DND-41 (cell line): Measurements from ENCODE around the gene MBOAT7.
"Not testable (repeated sequence)": the region's sequence is repeated elsewhere in the genome, so short reads cannot be mapped to it uniquely, and the experiment has no call there.

Experiments used
- ATAC-seq: fragments of 200-7000 bp; cut with Tn5 transposase; 3 replicates; pipeline ENCODE4 v1.9.1; 2021; ENCODE audit warnings: low read depth; ENCODE audit not compliant: insufficient read depth
- DNase-seq: peaks from one replicate; pipeline ENCODE4 v3.0.0-alpha.2; 2020
- H2AFZ ChIP-seq: 2 replicates; pipeline ENCODE4 v1.6.0; 2012; ENCODE audit warnings: low read depth, low read length
- H3K27ac ChIP-seq: 2 replicates; pipeline ENCODE4 v1.5.1; 2012; ENCODE audit warnings: low read length, inconsistent platforms
- H3K27me3 ChIP-seq: fragments of 200-600 bp; sonication (generic); 2 replicates; pipeline ENCODE4 v1.6.0; 2012; ENCODE audit warnings: low read length, mild to moderate bottlenecking, inconsistent platforms; ENCODE audit not compliant: insufficient read depth, poor library complexity
- H3K36me3 ChIP-seq: 2 replicates; pipeline ENCODE4 v1.5.1; 2012; ENCODE audit warnings: low read length, inconsistent platforms; ENCODE audit not compliant: insufficient read depth
- H3K4me1 ChIP-seq: 2 replicates; pipeline ENCODE4 v1.5.1; 2012; ENCODE audit warnings: mild to moderate bottlenecking, low read length; ENCODE audit not compliant: insufficient read depth
- H3K4me2 ChIP-seq: 2 replicates; pipeline ENCODE4 v1.6.0; 2012; ENCODE audit warnings: mild to moderate bottlenecking, moderate library complexity, low read length, inconsistent platforms; ENCODE audit not compliant: insufficient read depth
- H3K4me3 ChIP-seq, 2 experiments: fragments of 200-600 bp in 1 of 2; shearing (Covaris generic) in 1 of 2; 2 replicates each; pipeline ENCODE4 v1.5.1; 2012 to 2016; ENCODE audit warnings: inconsistent platforms in 2 of 2, low read length in 2 of 2, mild to moderate bottlenecking in 2 of 2, low read depth in 1 of 2, moderate library complexity in 1 of 2
- H3K79me2 ChIP-seq: 2 replicates; pipeline ENCODE4 v1.6.0; 2012; ENCODE audit warnings: low read length, inconsistent platforms; ENCODE audit not compliant: insufficient read depth
- H3K9ac ChIP-seq: 2 replicates; pipeline ENCODE4 v1.6.0; 2012; ENCODE audit warnings: low read depth, mild to moderate bottlenecking, inconsistent platforms, low read length, moderate library complexity
- H3K9me3 ChIP-seq: 2 replicates; pipeline ENCODE4 v1.5.1; 2012; ENCODE audit warnings: low read length, moderate library complexity, mild to moderate bottlenecking, inconsistent platforms; ENCODE audit not compliant: insufficient read depth, severe bottlenecking
- H4K20me1 ChIP-seq: 2 replicates; pipeline ENCODE4 v1.6.0; 2012; ENCODE audit warnings: low read length; ENCODE audit not compliant: insufficient read depth
- CTCF ChIP-seq: IDR thresholded peaks from 2 replicates; pipeline ENCODE4 v1.5.1; 2012; ENCODE audit warnings: borderline replicate concordance, low read length, moderate library complexity, mild to moderate bottlenecking; ENCODE audit not compliant: poor library complexity, severe bottlenecking; ENCODE audit errors: extremely low read depth
- EZH2 ChIP-seq: IDR thresholded peaks from 3 replicates; pipeline ENCODE4 v1.6.1; 2012; ENCODE audit warnings: borderline replicate concordance, low read depth, mild to moderate bottlenecking, moderate library complexity, low read length, inconsistent platforms; ENCODE audit not compliant: severe bottlenecking

MBOAT7 gene

DNA sequence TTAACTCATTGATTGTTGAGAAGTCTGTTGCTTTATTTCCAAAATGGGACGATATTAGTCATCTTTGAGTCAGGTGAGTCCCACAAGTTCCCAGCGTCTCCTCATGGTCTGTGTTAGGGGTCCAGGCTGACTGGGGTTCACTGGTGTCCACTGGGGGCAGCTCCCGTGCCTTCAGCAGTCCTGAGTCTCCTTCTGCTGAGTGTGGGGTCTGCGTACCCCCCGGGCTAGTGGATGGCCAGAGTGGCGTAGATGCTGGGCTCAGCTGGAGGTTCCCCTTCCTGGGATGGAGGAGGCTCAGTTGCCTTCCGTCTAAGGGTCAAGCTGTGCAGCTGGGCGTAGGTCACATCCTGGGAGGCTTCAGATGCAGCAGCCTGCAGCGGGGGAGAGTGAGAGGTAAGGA lies 27.5 kb upstream of the MBOAT7 start:
- TF ChIP-seq CTCF: no peak
- no peak for TF ChIP-seq EZH2
- Histone ChIP-seq H3K27ac (no peak overlapping the region), H2AFZ (no peak overlapping the region), H3K4me3 (no peak overlapping the region), H3K9me3 (no peaks in the 10 kb centered on the region), H4K20me1 (peaks cover 3% of the 10 kb centered on the region; the same call in 1 of the 2 replicates), H3K79me2 (no peaks in the 10 kb centered on the region), H3K4me2 (no peak overlapping the region), H3K36me3 (peaks cover 8% of the 10 kb centered on the region; the same call in 1 of the 2 replicates), H3K4me1 (no peaks in the 10 kb centered on the region), H3K9ac (no peak overlapping the region), H3K27me3 (no peaks in the 10 kb centered on the region)
- DNase-seq (no peak), ATAC-seq (no peak)

- H3K27ac ChIP-seq, H3K79me2 ChIP-seq, H3K9ac ChIP-seq, H3K4me1 ChIP-seq, H3K27me3 ChIP-seq, H3K9me3 ChIP-seq, H3K4me3 ChIP-seq, ATAC-seq, H2AFZ ChIP-seq, H3K4me2 ChIP-seq, DNase-seq: not testable (repeated sequence)
- Histone ChIP-seq H4K20me1 (peaks cover 17% of the 10 kb centered on the region; the same call in 1 of the 2 replicates), H3K36me3 (peaks cover 20% of the 10 kb centered on the region; the same call in 1 of the 2 replicates)
These were observed 25.4 kb upstream of the MBOAT7 start for GRCh38 chr19:54214734-54215133.

- ATAC-seq, DNase-seq, H3K4me2 ChIP-seq, H3K9ac ChIP-seq, H3K4me3 ChIP-seq, H3K79me2 ChIP-seq, H3K9me3 ChIP-seq, H2AFZ ChIP-seq, H3K27ac ChIP-seq, H3K4me1 ChIP-seq, H3K27me3 ChIP-seq: not testable (repeated sequence)
- Histone ChIP-seq H4K20me1 (peaks cover 23% of the 10 kb centered on the region), H3K36me3 (peaks cover 24% of the 10 kb centered on the region)
These were observed 24.8 kb upstream of the MBOAT7 start for GRCh38 chr19:54214217-54214616.

GRCh38 chr19:54211235-54211634 lies 21.9 kb upstream of the MBOAT7 start:
- no peaks in the 10 kb centered on the region for H3K9me3 ChIP-seq
- H3K36me3 ChIP-seq: peaks cover 46% of the 10 kb centered on the region
- H3K4me3 ChIP-seq: no peak overlapping the region
- no peak overlapping the region for H3K27ac ChIP-seq
- peaks cover 8% of the 10 kb centered on the region for H3K4me1 ChIP-seq
- no peak for TF ChIP-seq EZH2
- no peak for TF ChIP-seq CTCF
- H4K20me1 ChIP-seq: peaks cover 52% of the 10 kb centered on the region
- H3K79me2 ChIP-seq: peaks cover 31% of the 10 kb centered on the region
- H3K9ac ChIP-seq: no peak overlapping the region
- no peak overlapping the region for H2AFZ ChIP-seq
- no peak overlapping the region for H3K4me2 ChIP-seq
- no peaks in the 10 kb centered on the region for H3K27me3 ChIP-seq
- ATAC-seq (no peak), DNase-seq (no peak)
